OCI-LY7 (cell line): Measurements from ENCODE around the gene PIK3IP1. TPM values are rescaled to one million over a fixed set of nuclear protein-coding genes. Genes with fewer than 3 reads are reported as not detected.

Source experiments
- BruUV-seq: library from RNA; stranded (reverse); fragments of 400-500 nt; replicated peaks from 2 replicates; lab custom pipeline; 2021; lab: Mats Ljungman, UMichigan
- CTCF ChIA-PET: fragments of 300-600 bp; sonication (Branson Sonifier 250); formaldehyde crosslinking; loops from one replicate; lab custom pipeline; 2022; ENCODE audit warnings: antibody characterized with exemption; ENCODE audit not compliant: unreplicated experiment; lab: Charles Lee
- POLR2A ChIA-PET: fragments of 300-600 bp; sonication (Branson Sonifier 250); formaldehyde crosslinking; loops from one replicate; lab custom pipeline; 2022; ENCODE audit warnings: antibody characterized with exemption; lab: Charles Lee
- DNase-seq: peaks from one replicate; pipeline ENCODE4 v3.0.0-alpha.2; 2015; ENCODE audit warnings: low spot score
- H2AFZ ChIP-seq: fragments of 200-600 bp; sonication (generic), shearing (Covaris generic); 2 replicates; pipeline ENCODE4 v1.6.1; 2014; ENCODE audit warnings: mild to moderate bottlenecking, antibody characterized with exemption, low read length, moderate library complexity
- H3K27ac ChIP-seq: fragments of 200-600 bp; sonication (generic); 2 replicates; pipeline ENCODE4 v1.5.1; 2014; ENCODE audit warnings: mixed run types, low read depth, mild to moderate bottlenecking, moderate library complexity, low read length, inconsistent platforms; ENCODE audit not compliant: poor library complexity, severe bottlenecking
- H3K36me3 ChIP-seq: fragments of 200-600 bp; sonication (generic); 2 replicates; pipeline ENCODE4 v1.6.1; 2014; ENCODE audit warnings: mild to moderate bottlenecking, antibody characterized with exemption, low read length, moderate library complexity, mixed read lengths; ENCODE audit not compliant: insufficient read depth
- H3K4me1 ChIP-seq: fragments of 200-600 bp; sonication (generic); 2 replicates; pipeline ENCODE4 v1.5.1; 2014; ENCODE audit warnings: mild to moderate bottlenecking, low read length; ENCODE audit not compliant: insufficient read depth, poor library complexity, severe bottlenecking
- H3K4me2 ChIP-seq: fragments of 200-600 bp; sonication (generic); 2 replicates; pipeline ENCODE4 v1.6.1; 2014; ENCODE audit warnings: mild to moderate bottlenecking, low read length
- H3K4me3 ChIP-seq: fragments of 200-600 bp; sonication (generic); 2 replicates; pipeline ENCODE4 v1.5.1; 2014; ENCODE audit warnings: mild to moderate bottlenecking, low read depth, low read length; ENCODE audit not compliant: poor library complexity, severe bottlenecking
- H3K79me2 ChIP-seq: fragments of 200-600 bp; sonication (generic); 2 replicates; pipeline ENCODE4 v1.6.1; 2016; ENCODE audit warnings: low read depth, mild to moderate bottlenecking, low read length, moderate library complexity, mixed read lengths; ENCODE audit not compliant: insufficient read depth
- H3K9me2 ChIP-seq: fragments of 200-600 bp; sonication (generic); 2 replicates; pipeline ENCODE4 v1.6.1; 2016; ENCODE audit warnings: mild to moderate bottlenecking, low read length, mixed read lengths; ENCODE audit not compliant: insufficient read depth
- H3K9me3 ChIP-seq: fragments of 200-600 bp; sonication (generic); 2 replicates; pipeline ENCODE4 v1.6.1; 2014; ENCODE audit warnings: mild to moderate bottlenecking, mixed run types, low read length, mixed read lengths
- H4K20me1 ChIP-seq: fragments of 200-600 bp; sonication (generic); 2 replicates; pipeline ENCODE4 v1.6.1; 2014; ENCODE audit warnings: mild to moderate bottlenecking, antibody characterized with exemption, low read length, moderate library complexity, mixed read lengths; ENCODE audit not compliant: insufficient read depth
- EZH2phosphoT487 ChIP-seq: fragments of 200-600 bp; sonication (generic); IDR thresholded peaks from 2 replicates; pipeline ENCODE4 v1.6.1; 2018; ENCODE audit warnings: low read depth, borderline replicate concordance, mild to moderate bottlenecking, mixed run types, antibody characterized with exemption, low read length, moderate library complexity, mixed read lengths
- intact Hi-C: fragments of 100-400 bp; cut with micrococcal nuclease; formaldehyde crosslinking; loops from one replicate; pipeline ENCODE4 v1.10.0; 2022; ENCODE audit not compliant: unreplicated experiment
- total RNA-seq, 2 experiments: library from RNA; depleted of rRNA in 1 of 2; stranded (reverse); fragments of >200 nt in 1 of 2; shearing (Covaris generic) in 1 of 2; gene quantifications; 2 replicates each; pipeline ENCODE4 v1.2.3, GENCODE V29; 2014 to 2022
- TF ChIP-seq, protein P1 (sequence below): fragments of 200-600 bp; sonication (generic); conservative IDR thresholded peaks from 2 replicates; pipeline ENCODE4 v1.5.1; 2014; ENCODE audit warnings: mild to moderate bottlenecking, antibody characterized with exemption, low read length, moderate library complexity, mixed read lengths

Gene PIK3IP1
- total RNA-seq, 2 experiments from 2014 or later: 17.1 to 20.4 TPM

GRCh38 chr22:31300896-31301295 lies 8.6 kb upstream of the PIK3IP1 start:
- TF ChIP-seq EZH2phosphoT487: no peak
- TF ChIP-seq, protein P1, sequence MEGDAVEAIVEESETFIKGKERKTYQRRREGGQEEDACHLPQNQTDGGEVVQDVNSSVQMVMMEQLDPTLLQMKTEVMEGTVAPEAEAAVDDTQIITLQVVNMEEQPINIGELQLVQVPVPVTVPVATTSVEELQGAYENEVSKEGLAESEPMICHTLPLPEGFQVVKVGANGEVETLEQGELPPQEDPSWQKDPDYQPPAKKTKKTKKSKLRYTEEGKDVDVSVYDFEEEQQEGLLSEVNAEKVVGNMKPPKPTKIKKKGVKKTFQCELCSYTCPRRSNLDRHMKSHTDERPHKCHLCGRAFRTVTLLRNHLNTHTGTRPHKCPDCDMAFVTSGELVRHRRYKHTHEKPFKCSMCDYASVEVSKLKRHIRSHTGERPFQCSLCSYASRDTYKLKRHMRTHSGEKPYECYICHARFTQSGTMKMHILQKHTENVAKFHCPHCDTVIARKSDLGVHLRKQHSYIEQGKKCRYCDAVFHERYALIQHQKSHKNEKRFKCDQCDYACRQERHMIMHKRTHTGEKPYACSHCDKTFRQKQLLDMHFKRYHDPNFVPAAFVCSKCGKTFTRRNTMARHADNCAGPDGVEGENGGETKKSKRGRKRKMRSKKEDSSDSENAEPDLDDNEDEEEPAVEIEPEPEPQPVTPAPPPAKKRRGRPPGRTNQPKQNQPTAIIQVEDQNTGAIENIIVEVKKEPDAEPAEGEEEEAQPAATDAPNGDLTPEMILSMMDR: no peak
- H3K4me1 ChIP-seq: peaks cover 9% of the 10 kb centered on the region
- H3K79me2 ChIP-seq: no peaks in the 10 kb centered on the region
- ChIA-PET CTCF (interaction anchor here (0.8 kb wide), 1 partner anchor 13 kb away, joined by 3 read pairs; no protein-coding TSS in a partner anchor), POLR2A (interaction anchor here (0.6 to 3.1 kb wide), 2 partner anchors 11 to 17 kb away, joined by 3 to 18 read pairs; partner anchors contain the start of gene PIK3IP1)
- H3K4me3 ChIP-seq: no peak overlapping the region
- BruUV-seq: no TSS peak
- intact Hi-C loops: no loop called here
- no peaks in the 10 kb centered on the region for H3K9me3 ChIP-seq
- DNase-seq: no peak
- H2AFZ ChIP-seq: no peak overlapping the region
- no peak overlapping the region for H3K4me2 ChIP-seq
- H4K20me1 ChIP-seq: no peaks in the 10 kb centered on the region
- H3K36me3 ChIP-seq: no peaks in the 10 kb centered on the region
- no peaks in the 10 kb centered on the region for H3K9me2 ChIP-seq
- H3K27ac ChIP-seq: no peak overlapping the region

DNA sequence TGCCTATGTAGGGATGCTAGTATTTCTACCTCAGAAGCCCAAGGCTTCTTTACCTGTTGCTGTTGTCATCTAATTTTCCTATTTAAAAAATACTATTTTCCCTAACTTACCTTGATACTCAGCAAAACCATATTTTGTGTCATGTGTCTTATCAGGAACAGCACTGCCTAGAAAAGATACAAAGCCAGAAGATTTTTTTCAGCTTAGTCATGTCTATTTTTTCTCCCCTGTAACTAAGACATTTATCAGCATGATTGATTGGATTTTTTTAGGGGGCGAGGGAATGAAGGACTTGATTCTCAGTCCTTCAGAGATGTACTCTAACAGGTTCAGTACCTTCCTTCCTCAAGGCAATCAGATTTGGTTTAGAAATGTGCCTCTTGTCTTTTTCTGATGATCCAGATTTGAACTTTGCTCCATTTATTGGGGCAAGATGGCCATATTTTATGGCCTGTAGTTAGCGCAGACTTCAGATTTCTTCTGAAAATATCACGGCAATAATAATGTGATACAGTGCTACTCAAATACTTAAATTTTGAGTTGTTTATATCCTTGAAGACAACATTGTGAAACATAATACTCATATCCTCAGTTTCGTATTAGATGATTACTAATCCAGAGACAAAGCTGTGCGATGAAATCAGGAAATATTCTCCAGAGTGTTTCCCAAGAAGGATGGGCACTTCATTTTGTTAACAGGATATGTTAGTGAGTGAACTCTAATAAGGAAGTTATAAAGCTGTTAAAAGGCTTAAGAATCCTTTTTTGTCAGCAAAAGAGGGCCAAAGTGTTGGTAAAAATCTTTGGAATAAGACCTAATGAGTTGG lies 3.8 kb upstream of the PIK3IP1 start:
- TF ChIP-seq, protein P1: no peak
- TF ChIP-seq EZH2phosphoT487: no peak
- intact Hi-C loops: no loop called here
- Histone ChIP-seq H3K27ac (no peak overlapping the region), H4K20me1 (no peaks in the 10 kb centered on the region), H3K9me3 (0 out of 2 replicates have a peak, but pooled peaks cover 5% of the 10 kb centered on the region), H3K79me2 (peaks cover 5% of the 10 kb centered on the region; the same call in 1 of the 2 replicates), H3K36me3 (no peaks in the 10 kb centered on the region), H3K9me2 (no peaks in the 10 kb centered on the region), H3K4me3 (peak overlapping the region; percentile 32), H3K4me1 (peaks cover 33% of the 10 kb centered on the region), H3K4me2 (peak overlapping the region; percentile 55), H2AFZ (peak overlapping the region; percentile 40; the same call in 1 of the 2 replicates)
- CTCF ChIA-PET: interaction anchor here (0.7 kb wide), 1 partner anchor 12 kb away, joined by 3 read pairs; no protein-coding TSS in a partner anchor
- no peak for DNase-seq
- BruUV-seq: no TSS peak
- POLR2A ChIA-PET: interaction anchor here (0.6 to 1.0 kb wide), 6 partner anchors 13 to 550 kb away, joined by 3 to 4 read pairs (median 3); partner anchors contain the start of gene DRG1
